DMS 273 (cell line): ENCODE data around the gene HOTAIR.
A peak's percentile ranks its signal among the peaks of the same experiment; 100 is the strongest.

Experiments used
- DNase-seq: peaks from one replicate; lab custom pipeline; 2025; ENCODE audit not compliant: unreplicated experiment; lab: John Stamatoyannopoulos, UW

Gene HOTAIR

GRCh38 chr12:54000116-54001114 lies 25.7 kb upstream of the HOTAIR start, which contains the start of gene HOXC9:
Gene HOXC9 (plus strand): TSS chr12:54000161. CDS start chr12:54000189, 28 bp downstream.
- DNase-seq, result no peak

- no peak for DNase-seq
Observed at GRCh38 chr12:53999559-54000115, 24.9 kb upstream of the HOTAIR start.

- DNase-seq, result no peak
Observed at GRCh38 chr12:53998900-53999236, 24.1 kb upstream of the HOTAIR start.

GRCh38 chr12:53998110-53998899 lies 23.6 kb upstream of the HOTAIR start:
- no peak for DNase-seq

- DNase-seq, result no peak
Observed at GRCh38 chr12:53997204-53998109, 22.7 kb upstream of the HOTAIR start.

GRCh38 chr12:53996240-53997203 lies 21.8 kb upstream of the HOTAIR start:
- DNase-seq, result no peak

- no peak for DNase-seq
Observed at GRCh38 chr12:53995378-53996239, 20.9 kb upstream of the HOTAIR start.

- no peak for DNase-seq
Observed at GRCh38 chr12:53995002-53995377, 20.2 kb upstream of the HOTAIR start.

GRCh38 chr12:53994264-53995001 lies 19.7 kb upstream of the HOTAIR start:
- no peak for DNase-seq

GRCh38 chr12:53994009-53994263 lies 19.2 kb upstream of the HOTAIR start:
- DNase-seq, result no peak

- DNase-seq, result no peak
Observed at GRCh38 chr12:53993162-53994008, 18.6 kb upstream of the HOTAIR start.

- DNase-seq, result no peak
Observed at GRCh38 chr12:53992377-53992889, 17.7 kb upstream of the HOTAIR start.

- peak; percentile 12 for DNase-seq
Observed at GRCh38 chr12:53991077-53991460, 16.3 kb upstream of the HOTAIR start.

GRCh38 chr12:53990311-53991076 lies 15.7 kb upstream of the HOTAIR start:
- DNase-seq, result no peak

- DNase-seq, result peak; percentile 68
Observed at GRCh38 chr12:53989227-53990113, 14.7 kb upstream of the HOTAIR start.
